HG02642 (cell line): ENCODE measurements around the gene KCNMB2.

Experiments
- ATAC-seq: cut with Tn5 transposase; IDR thresholded peaks from one replicate; pipeline ENCODE4 v1.9.1; 2021; ENCODE audit warnings: mild to moderate bottlenecking; ENCODE audit not compliant: unreplicated experiment, poor library complexity

The KCNMB2 gene

GRCh38 chr3:178684881-178685590 lies 148.8 kb downstream of the KCNMB2 start:
- ATAC-seq: peak; percentile 52

GRCh38 chr3:178685591-178685906 lies 149.3 kb downstream of the KCNMB2 start:
- ATAC-seq: no peak

GRCh38 chr3:178686826-178687225 lies 150.6 kb downstream of the KCNMB2 start:
- no peak for ATAC-seq

GRCh38 chr3:178690571-178690970 lies 154.3 kb downstream of the KCNMB2 start:
- no peak for ATAC-seq

- ATAC-seq: no peak
Observed at GRCh38 chr3:178699364-178699763, 163.1 kb downstream of the KCNMB2 start.

GRCh38 chr3:178699810-178700209 lies 163.6 kb downstream of the KCNMB2 start:
- ATAC-seq: no peak

- no peak for ATAC-seq
Observed at GRCh38 chr3:178703268-178703975, 167.2 kb downstream of the KCNMB2 start.

- ATAC-seq: no peak
Observed at GRCh38 chr3:178705925-178706324, 169.7 kb downstream of the KCNMB2 start.

GRCh38 chr3:178706411-178706810 lies 170.2 kb downstream of the KCNMB2 start:
- ATAC-seq: no peak

GRCh38 chr3:178707311-178708031 lies 171.2 kb downstream of the KCNMB2 start:
- peak; percentile 53 for ATAC-seq

- ATAC-seq: no peak
Observed at GRCh38 chr3:178709051-178709450, 172.8 kb downstream of the KCNMB2 start.

- ATAC-seq: no peak
Observed at GRCh38 chr3:178711753-178712152, 175.5 kb downstream of the KCNMB2 start.

GRCh38 chr3:178712247-178712646 lies 176.0 kb downstream of the KCNMB2 start:
- ATAC-seq: no peak

GRCh38 chr3:178714925-178715832 lies 178.9 kb downstream of the KCNMB2 start:
- no peak for ATAC-seq

GRCh38 chr3:178718995-178719635 lies 182.9 kb downstream of the KCNMB2 start:
- ATAC-seq: no peak

GRCh38 chr3:178732824-178733223 lies 196.6 kb downstream of the KCNMB2 start:
- no peak for ATAC-seq

GRCh38 chr3:178735032-178735674 lies 198.9 kb downstream of the KCNMB2 start:
- ATAC-seq: no peak

- no peak for ATAC-seq
Observed at GRCh38 chr3:178736300-178736699, 200.1 kb downstream of the KCNMB2 start.

GRCh38 chr3:178739720-178740119 lies 203.5 kb downstream of the KCNMB2 start:
- no peak for ATAC-seq
